ENCODE measurements around the gene DMD.
"Not testable (repeated sequence)": the region's sequence is repeated elsewhere in the genome, so short reads cannot be mapped to it uniquely, and the experiment has no call there.

Gene DMD

DNA sequence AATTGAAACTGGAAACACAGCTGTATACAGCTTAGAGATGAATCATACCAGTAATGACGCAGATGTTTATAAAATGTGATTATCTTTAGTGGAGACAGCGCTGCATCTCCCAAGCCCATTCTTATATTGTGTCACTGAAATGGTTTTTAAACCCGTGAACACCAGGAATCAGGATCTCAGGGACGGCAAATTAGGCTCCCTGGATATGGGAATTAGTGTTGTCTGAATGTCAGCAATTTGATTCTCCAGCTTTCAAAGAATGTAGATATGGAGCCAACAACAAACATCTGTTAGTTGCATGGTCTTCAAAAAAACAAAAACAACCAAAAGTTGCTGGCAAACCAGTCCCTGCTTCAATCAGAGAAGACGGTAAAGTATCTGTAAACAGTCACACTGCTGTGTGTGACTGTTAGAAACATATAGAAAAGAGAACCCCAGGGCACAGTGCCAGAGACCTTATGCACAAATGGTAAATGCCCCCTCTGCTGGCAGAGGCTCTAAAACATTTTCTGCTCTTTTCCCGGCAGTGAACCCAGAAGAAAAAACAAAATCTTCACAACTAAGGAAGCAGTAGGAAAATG, 1787.7 kb downstream of the DMD start:
- DNase-seq (ENCODE audit: low read depth), result peak; percentile 17

DNA sequence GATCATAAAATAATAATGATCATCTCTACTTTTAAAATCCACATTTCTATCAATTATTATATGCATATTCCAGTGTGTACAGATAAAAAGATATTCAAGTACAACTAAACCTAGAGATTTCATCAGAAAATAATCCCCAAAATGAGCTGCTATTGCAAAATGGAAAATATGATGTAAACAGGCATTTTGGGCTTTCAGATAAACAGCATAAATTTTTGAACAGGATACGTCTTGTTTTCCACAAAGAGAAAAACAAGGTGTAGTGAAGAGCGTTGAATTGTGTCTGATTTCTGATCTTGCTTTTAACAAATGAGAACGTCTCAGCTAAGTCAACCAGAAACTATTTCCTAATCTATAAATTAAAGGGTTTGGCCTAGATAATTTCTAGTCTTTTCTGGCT, 1789.9 kb downstream of the DMD start:
- DNase-seq (ENCODE audit: low read depth), result no peak

GRCh38 chrX:31420711-31421151, 1790.6 kb downstream of the DMD start:
- no peak for DNase-seq (ENCODE audit: low read depth)

- no peak for DNase-seq (ENCODE audit: low read depth)
Measured at GRCh38 chrX:31420302-31420701, 1791.0 kb downstream of the DMD start.

GRCh38 chrX:31397119-31397518, 1814.2 kb downstream of the DMD start:
- DNase-seq (ENCODE audit: low read depth), result peak; percentile 11

GRCh38 chrX:31392513-31392912, 1818.8 kb downstream of the DMD start:
- no peak for DNase-seq (ENCODE audit: low read depth)

- no peak for DNase-seq (ENCODE audit: low read depth)
Measured at GRCh38 chrX:31388946-31389345, 1822.4 kb downstream of the DMD start.

- no peak for DNase-seq (ENCODE audit: low read depth)
Measured at GRCh38 chrX:31384471-31384870, 1826.9 kb downstream of the DMD start.

DNA sequence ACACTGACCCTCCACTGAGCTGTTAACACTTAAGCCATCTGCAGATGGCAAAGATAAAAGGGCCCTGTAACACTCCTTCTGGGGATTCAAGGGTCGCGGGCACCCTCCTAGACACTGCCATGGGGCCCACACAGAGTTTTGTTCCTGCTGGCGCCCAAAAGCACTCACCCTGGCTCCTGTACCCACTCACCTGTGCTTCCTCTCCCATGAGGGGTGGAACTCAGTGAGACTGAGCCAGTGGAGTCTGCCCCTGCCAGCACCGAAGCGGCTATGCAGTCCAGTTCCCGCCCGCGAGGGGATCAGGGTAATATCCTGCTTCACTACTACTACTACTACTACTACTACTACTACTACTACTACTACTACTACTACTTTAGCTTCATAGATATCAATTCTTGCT, 1827.4 kb downstream of the DMD start:
- DNase-seq (ENCODE audit: low read depth), result no peak

DNA sequence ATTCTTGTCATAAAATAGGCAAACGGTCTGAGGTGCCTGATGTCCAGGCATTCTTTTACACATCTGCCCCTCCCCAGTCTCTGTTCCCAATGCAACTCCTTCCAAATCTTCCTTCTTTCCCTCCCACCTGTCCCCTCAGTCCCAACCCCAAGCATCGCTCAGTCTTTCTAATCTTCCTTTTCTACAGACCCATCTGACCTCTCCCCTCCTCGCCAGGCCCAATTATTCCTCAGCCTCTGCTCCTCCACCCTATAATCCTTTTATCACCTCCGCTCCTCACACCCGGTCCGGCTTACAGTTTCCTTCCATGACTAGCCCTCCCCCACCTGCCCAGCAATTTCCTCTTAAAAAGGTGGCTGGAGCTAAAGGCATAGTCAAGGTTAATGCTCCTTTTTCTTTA, 1832.4 kb downstream of the DMD start:
- DNase-seq (ENCODE audit: low read depth), result not testable (repeated sequence)

DNA sequence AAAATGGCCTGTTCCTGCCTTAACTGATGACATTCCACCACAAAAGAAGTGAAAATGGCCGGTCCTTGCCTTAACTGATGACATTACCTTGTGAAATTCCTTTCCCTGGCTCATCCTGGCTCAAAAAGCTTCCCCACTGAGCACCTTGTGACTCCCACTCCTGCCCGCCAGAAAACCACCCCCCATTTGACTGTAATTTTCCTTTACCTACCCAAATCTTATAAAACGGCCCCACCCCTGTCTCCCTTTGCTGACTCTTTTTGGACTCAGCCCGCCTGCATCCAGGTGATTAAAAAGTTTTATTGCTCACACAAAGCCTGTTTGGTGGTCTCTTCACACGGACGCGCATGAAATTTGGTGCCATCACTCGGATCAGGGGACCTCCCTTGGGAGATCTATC, 1833.5 kb downstream of the DMD start:
- not testable (repeated sequence) for DNase-seq (ENCODE audit: low read depth)

DNA sequence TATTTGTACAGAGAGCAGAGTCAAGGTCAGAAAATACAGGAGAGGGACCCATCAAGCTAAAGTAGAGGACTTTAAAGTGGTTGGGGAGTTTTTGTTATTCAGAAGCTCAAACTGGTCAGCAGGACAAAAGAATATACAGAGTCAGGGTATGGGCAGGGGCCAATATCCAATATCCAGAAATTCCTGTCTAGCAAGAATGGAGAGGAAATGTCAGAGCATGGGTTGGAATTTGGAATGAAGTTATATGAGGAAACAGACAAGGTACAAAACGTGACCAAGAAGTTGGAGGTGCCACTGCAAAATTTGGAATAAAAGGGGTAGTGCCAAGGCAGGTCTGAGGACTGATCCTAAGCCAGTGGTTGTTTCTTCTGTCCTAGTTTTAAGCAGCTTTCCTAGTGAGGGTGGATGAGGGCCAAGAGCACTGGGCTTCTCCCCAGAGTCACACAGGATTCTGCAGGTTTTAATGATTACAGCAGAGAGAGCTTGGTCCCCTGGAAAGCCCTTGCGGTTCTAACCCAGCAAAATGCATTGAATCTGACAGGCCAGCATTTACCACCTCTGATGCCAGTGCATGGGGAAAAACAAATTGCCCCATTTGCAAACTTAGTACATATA, 1834.8 kb downstream of the DMD start:
- DNase-seq (ENCODE audit: low read depth), result no peak

DNA sequence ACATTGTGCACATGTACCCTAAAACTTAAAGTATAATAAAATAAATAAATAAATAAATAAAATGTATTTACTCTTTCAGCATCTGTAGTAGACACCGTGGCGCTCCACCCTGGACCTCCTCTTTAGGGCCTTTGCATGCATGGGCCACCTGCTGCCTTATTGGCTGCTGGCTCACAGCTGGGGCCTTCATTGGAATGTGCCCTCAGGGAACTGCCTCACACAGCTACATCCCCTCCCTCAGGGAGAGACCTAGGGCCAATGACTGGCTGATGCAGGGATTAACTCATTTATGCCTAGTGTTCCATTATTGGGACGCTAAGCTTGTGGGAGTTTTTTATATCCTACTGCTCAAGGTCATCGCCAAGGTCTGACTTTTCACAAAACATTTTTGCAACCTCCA, 1836.6 kb downstream of the DMD start:
- no peak for DNase-seq (ENCODE audit: low read depth)

GRCh38 chrX:31371956-31372355, 1839.4 kb downstream of the DMD start:
- DNase-seq (ENCODE audit: low read depth), result no peak

DNA sequence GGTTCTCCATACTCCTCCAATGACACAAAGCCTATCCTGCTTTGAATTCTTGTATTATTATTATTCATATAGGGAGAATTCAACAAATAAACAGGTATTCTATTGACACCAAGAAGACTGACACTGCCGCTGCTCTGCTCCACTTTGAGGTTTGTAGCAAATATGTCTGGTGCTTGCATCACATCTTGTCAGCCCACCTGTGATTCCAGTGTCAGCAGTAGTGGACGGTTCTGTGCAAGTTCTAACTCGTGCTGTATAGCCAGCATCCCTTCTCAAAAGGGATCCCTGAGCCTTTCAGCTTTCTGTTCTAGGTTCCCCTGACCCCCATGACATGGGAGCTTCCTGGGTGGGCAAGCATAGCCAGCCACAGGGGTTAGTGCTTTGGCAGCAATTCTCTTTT, 1843.5 kb downstream of the DMD start:
- no peak for DNase-seq (ENCODE audit: low read depth)

GRCh38 chrX:31366041-31366440, 1845.3 kb downstream of the DMD start:
- peak; percentile 50 for DNase-seq (ENCODE audit: low read depth)

- DNase-seq (ENCODE audit: low read depth), result no peak
Measured at GRCh38 chrX:31356275-31357212, 1854.8 kb downstream of the DMD start.

DNA sequence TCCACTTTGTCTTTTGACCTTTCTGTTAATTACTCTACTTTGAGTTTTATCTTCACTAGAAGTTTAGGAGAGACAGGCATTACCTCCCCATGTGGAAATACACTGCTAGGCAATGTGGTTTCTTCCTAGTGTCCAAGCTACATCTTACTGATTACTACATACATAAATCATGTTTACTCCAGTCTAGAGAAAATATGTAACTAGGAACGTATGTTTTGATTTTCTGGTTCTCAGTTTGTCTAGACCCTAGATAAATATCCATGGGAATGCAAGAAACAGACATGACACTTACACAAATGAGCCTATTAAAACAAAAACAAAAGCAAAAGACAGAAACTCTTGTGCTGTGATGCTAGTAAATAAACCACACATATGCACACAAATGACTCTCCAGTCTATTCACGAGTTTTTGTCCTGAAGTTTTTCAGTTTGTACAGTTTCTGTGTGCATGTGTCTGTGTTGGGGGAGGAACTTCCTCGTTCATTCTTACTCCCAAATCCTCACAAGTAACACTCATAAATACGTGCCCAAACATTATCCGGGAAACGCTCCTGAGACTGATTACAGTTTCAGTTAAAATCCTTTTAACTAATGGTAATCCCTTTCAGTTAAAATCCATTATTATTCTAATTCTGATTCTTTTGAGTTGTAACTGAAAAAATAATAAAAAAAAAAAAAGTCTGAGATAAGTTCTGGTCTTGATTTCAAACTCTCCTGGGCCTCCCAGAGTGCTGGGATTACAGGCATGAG, 1856.0 kb downstream of the DMD start:
- DNase-seq (ENCODE audit: low read depth), result no peak

GRCh38 chrX:31353095-31353494, 1858.3 kb downstream of the DMD start:
- DNase-seq (ENCODE audit: low read depth), result no peak

DNA sequence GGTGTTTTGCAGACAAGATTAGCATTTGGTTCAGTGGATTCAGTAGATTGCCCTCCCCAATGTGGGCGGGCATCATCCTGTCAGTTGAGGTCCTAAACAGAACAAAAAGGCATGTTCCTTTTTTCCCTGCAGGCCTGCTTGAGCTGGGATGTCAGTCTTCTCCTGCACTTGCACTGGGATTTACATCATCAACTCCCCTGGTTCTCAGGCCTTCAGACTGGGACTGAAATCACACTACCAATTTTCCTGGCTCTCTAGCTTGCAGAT, 1860.6 kb downstream of the DMD start:
- no peak for DNase-seq (ENCODE audit: low read depth)

GRCh38 chrX:31349515-31349914, 1861.8 kb downstream of the DMD start:
- DNase-seq (ENCODE audit: low read depth), result no peak

GRCh38 chrX:31340587-31340986, 1870.8 kb downstream of the DMD start:
- DNase-seq (ENCODE audit: low read depth), result no peak

- DNase-seq (ENCODE audit: low read depth), result no peak
Measured at GRCh38 chrX:31338991-31339350, 1872.4 kb downstream of the DMD start.
